Endothelial cell of umbilical vein (primary cell): ENCODE results near the gene MRPL44. TPM values are rescaled to one million over a fixed set of nuclear protein-coding genes. Genes with fewer than 3 reads are reported as not detected.

ENCODE experiments used
- BruUV-seq: library from RNA; stranded (reverse); fragments of 400-500 nt; replicated peaks from 2 replicates; lab custom pipeline; 2021; lab: Mats Ljungman, UMichigan
- CTCF ChIA-PET: fragments of 300-600, 350-600 bp; sonication (Branson Sonifier 250); formaldehyde crosslinking; loops from one replicate; lab custom pipeline; 2021; ENCODE audit warnings: antibody characterized with exemption, inconsistent platforms; lab: Charles Lee
- POLR2A ChIA-PET: fragments of 300-600, 350-600 bp; sonication (Branson Sonifier 250); formaldehyde crosslinking; loops from one replicate; lab custom pipeline; 2021; ENCODE audit warnings: antibody characterized with exemption, inconsistent platforms; lab: Charles Lee
- DNase-seq: peaks from one replicate; pipeline ENCODE4 v3.0.0-alpha.2; 2011; ENCODE audit warnings: low read depth, low spot score
- FAIRE-seq: peaks from 2 replicates; lab custom pipeline; 2011; peaks lifted over from hg19 to GRCh38; lab: Jason Lieb, UNC
- H2AFZ ChIP-seq: 2 replicates; pipeline ENCODE4 v1.6.0; 2012; ENCODE audit warnings: low read depth, low read length, control low read depth, inconsistent platforms
- H3K27ac ChIP-seq: 2 replicates; pipeline ENCODE4 v1.5.1; 2011; ENCODE audit warnings: low read depth, mild to moderate bottlenecking, control low read depth, low read length, moderate library complexity; ENCODE audit not compliant: insufficient read depth
- H3K27me3 ChIP-seq, 2 experiments: 2 replicates each; pipeline versions ENCODE4 v1.6.0 to v1.6.1; 2011; ENCODE audit warnings: low read length in 2 of 2, mixed read lengths in 1 of 2; ENCODE audit not compliant: control insufficient read depth in 2 of 2, insufficient read depth in 2 of 2
- H3K36me3 ChIP-seq, 2 experiments: 2 replicates in 1 of 2; 3 replicates in 1 of 2; pipeline ENCODE4 v1.5.1; 2011; ENCODE audit warnings: low read length in 2 of 2, mild to moderate bottlenecking in 1 of 2, moderate library complexity in 1 of 2; ENCODE audit not compliant: control insufficient read depth in 2 of 2, insufficient read depth in 2 of 2; ENCODE audit errors: extremely low read depth in 1 of 2
- H3K4me1 ChIP-seq: 3 replicates; pipeline ENCODE4 v1.5.1; 2011; ENCODE audit warnings: mild to moderate bottlenecking, low read length; ENCODE audit not compliant: control insufficient read depth, insufficient read depth; ENCODE audit errors: extremely low read depth
- H3K4me2 ChIP-seq: 2 replicates; pipeline ENCODE4 v1.6.1; 2011; ENCODE audit warnings: low read length, control low read depth, mixed read lengths; ENCODE audit not compliant: insufficient read depth
- H3K4me3 ChIP-seq, 3 experiments: fragments of 200-600 bp in 1 of 3; sonication (generic), shearing (Covaris generic) in 1 of 3; replicated peaks in 1 of 3; 2 replicates each; pipeline ENCODE4 v1.5.1; 2011 to 2016; ENCODE audit warnings: control low read depth in 3 of 3, low read length in 3 of 3, mild to moderate bottlenecking in 2 of 3, inconsistent platforms in 1 of 3, low read depth in 1 of 3, moderate library complexity in 1 of 3; ENCODE audit not compliant: insufficient read depth in 1 of 3
- H3K79me2 ChIP-seq: 2 replicates; pipeline ENCODE4 v1.6.0; 2012; ENCODE audit warnings: low read length, inconsistent platforms; ENCODE audit not compliant: control insufficient read depth, insufficient read depth
- H3K9ac ChIP-seq: replicated peaks from 2 replicates; pipeline ENCODE3; 2011; ENCODE audit warnings: low read length, control low read depth; ENCODE audit not compliant: insufficient read depth; ENCODE audit errors: extremely low read depth
- H3K9me1 ChIP-seq: replicated peaks from 3 replicates; pipeline ENCODE4 v1.6.0; 2011; ENCODE audit warnings: mild to moderate bottlenecking, low read length; ENCODE audit not compliant: control insufficient read depth, insufficient read depth; ENCODE audit errors: extremely low read depth
- H3K9me3 ChIP-seq: replicated peaks from 2 replicates; pipeline ENCODE4 v1.5.1; 2012; ENCODE audit warnings: low read length, inconsistent platforms; ENCODE audit not compliant: control insufficient read depth, insufficient read depth
- H4K20me1 ChIP-seq: replicated peaks from 2 replicates; pipeline ENCODE3; 2011; ENCODE audit warnings: mild to moderate bottlenecking, low read length; ENCODE audit not compliant: control insufficient read depth, insufficient read depth; ENCODE audit errors: extremely low read depth
- EZH2 ChIP-seq: IDR thresholded peaks from 2 replicates; pipeline ENCODE4 v1.6.1; 2012; ENCODE audit warnings: borderline replicate concordance, low read depth, mild to moderate bottlenecking, moderate library complexity, low read length, inconsistent platforms; ENCODE audit not compliant: severe bottlenecking
- FOS ChIP-seq: IDR thresholded peaks from 2 replicates; pipeline ENCODE4 v1.6.1; 2011; ENCODE audit warnings: mild to moderate bottlenecking, low read length, moderate library complexity, borderline replicate concordance; ENCODE audit not compliant: insufficient read depth
- GATA2 ChIP-seq: IDR thresholded peaks from 2 replicates; pipeline ENCODE4 v1.7.0; 2011; ENCODE audit warnings: low read depth, mild to moderate bottlenecking, moderate library complexity, mixed read lengths, low read length; ENCODE audit not compliant: insufficient read length, insufficient read depth
- MYC ChIP-seq: IDR thresholded peaks from one replicate; pipeline ENCODE4 v1.6.1; 2011; ENCODE audit warnings: mild to moderate bottlenecking, low read depth, low read length
- dilution Hi-C: fragments of 300-500 bp; cut with MboI; formaldehyde crosslinking; loops from one replicate; pipeline ENCODE4 v1.15.0; 2019; ENCODE audit warnings: low sequenced_read_pairs; ENCODE audit not compliant: extremely low pct_ligation_motif_present
- intact Hi-C: fragments of 100-400 bp; cut with micrococcal nuclease; formaldehyde crosslinking; loops from one replicate; pipeline ENCODE4 v1.10.0; 2022
- polyA plus RNA-seq, 4 experiments: library from polyadenylated mRNA; depleted of rRNA in 3 of 4; stranded (reverse) in 3 of 4; unstranded in 1 of 4; fragments of >200 nt; gene quantifications; 2 replicates each; pipeline versions ENCODE4 v1.2.1 to v1.2.3, GENCODE V29; 2011 to 2012; ENCODE audit warnings: missing spikeins in 1 of 4
- total RNA-seq: library from RNA; stranded (reverse); gene quantifications from 2 replicates; pipeline ENCODE4 v1.2.3, GENCODE V29; 2021
- TF ChIP-seq, protein P1 (sequence below), 2 donors: IDR thresholded peaks; 1 replicate in 1 of 2; 2 replicates in 1 of 2; pipeline ENCODE4 v1.5.1; 2011; ENCODE audit warnings: low read length in 2 of 2, mild to moderate bottlenecking in 2 of 2, moderate library complexity in 2 of 2, control low read depth in 1 of 2, inconsistent platforms in 1 of 2, low read depth in 1 of 2; ENCODE audit not compliant: insufficient read depth in 1 of 2; ENCODE audit errors: extremely low read depth in 1 of 2

MRPL44 gene
- total and polyA plus RNA-seq, 2 donors (not counting 3 experiments of a cell fraction or from before 2014, with no cell fraction given) = 19.2 to 27.7 TPM

GRCh38 chr2:223969315-223969714, 12.1 kb downstream of the MRPL44 start:
- Histone ChIP-seq H3K4me3 (no peak overlapping the region), H3K36me3 (peaks cover 6 to 10% of the 10 kb centered on the region in 2 experiments), H3K4me2 (no peak overlapping the region), H4K20me1 (no peaks in the 10 kb centered on the region), H3K9ac (no peak overlapping the region), H3K9me1 (peaks cover 2% of the 10 kb centered on the region), H3K4me1 (no peaks in the 10 kb centered on the region), H2AFZ (no peak overlapping the region), H3K27ac (no peak overlapping the region), H3K79me2 (no peaks in the 10 kb centered on the region), H3K9me3 (no peaks in the 10 kb centered on the region), H3K27me3 (no peaks in the 10 kb centered on the region)
- no peak for FAIRE-seq
- POLR2A ChIA-PET = no interaction called here
- CTCF ChIA-PET = interaction anchor here (0.9 to 12.5 kb wide), 35 partner anchors 8 to 1691 kb away, joined by 3 to 545 read pairs (median 6); partner anchors contain the start of gene SERPINE2
- dilution Hi-C loops (no loop called here), intact Hi-C loops (no loop called here)
- DNase-seq = no peak
- BruUV-seq = no TSS peak
- TF ChIP-seq, protein P1, sequence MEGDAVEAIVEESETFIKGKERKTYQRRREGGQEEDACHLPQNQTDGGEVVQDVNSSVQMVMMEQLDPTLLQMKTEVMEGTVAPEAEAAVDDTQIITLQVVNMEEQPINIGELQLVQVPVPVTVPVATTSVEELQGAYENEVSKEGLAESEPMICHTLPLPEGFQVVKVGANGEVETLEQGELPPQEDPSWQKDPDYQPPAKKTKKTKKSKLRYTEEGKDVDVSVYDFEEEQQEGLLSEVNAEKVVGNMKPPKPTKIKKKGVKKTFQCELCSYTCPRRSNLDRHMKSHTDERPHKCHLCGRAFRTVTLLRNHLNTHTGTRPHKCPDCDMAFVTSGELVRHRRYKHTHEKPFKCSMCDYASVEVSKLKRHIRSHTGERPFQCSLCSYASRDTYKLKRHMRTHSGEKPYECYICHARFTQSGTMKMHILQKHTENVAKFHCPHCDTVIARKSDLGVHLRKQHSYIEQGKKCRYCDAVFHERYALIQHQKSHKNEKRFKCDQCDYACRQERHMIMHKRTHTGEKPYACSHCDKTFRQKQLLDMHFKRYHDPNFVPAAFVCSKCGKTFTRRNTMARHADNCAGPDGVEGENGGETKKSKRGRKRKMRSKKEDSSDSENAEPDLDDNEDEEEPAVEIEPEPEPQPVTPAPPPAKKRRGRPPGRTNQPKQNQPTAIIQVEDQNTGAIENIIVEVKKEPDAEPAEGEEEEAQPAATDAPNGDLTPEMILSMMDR (IDR thresholded peaks at IDR 0.05; ENCODE audit: extremely low read depth in 1 of 2, insufficient read depth in 1 of 2, low read depth in 1 of 2, low read length in 2 of 2) = no peak
- TF ChIP-seq MYC (no peak), EZH2 (no peak), GATA2 (no peak), FOS (no peak)
